Measurements from ENCODE around the gene MLLT11.

MLLT11 gene

DNA sequence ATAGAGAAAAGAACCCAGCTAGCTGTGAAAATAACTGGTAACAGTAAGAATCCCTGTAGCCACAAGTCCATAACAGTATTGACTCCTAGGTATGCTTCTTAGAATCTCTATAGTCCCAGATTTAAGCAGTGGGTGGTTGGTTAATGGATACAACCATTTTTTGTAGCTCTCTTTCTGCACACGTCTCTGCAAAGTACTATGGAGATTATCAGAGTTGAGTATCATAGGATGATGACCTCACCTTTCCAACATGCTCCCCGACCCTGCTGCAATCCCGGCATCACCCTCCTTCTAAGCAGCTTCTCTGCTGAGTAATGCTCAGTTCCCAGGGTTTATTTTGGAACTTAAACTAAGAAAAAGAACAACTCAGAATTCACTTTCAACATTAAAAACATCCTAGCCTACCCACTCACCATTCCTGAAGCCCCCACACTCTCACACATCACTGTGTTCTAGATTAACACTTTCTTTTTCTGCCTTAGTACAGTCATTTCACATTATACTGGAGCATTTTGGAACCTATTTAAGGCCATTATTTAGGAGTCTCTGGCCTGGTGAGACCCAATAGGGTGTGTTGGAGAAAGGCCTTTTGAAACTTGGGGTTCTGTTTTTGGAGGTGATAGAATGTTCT, 2.7 kb downstream of the MLLT11 start:
- TF ChIP-seq, protein P1, sequence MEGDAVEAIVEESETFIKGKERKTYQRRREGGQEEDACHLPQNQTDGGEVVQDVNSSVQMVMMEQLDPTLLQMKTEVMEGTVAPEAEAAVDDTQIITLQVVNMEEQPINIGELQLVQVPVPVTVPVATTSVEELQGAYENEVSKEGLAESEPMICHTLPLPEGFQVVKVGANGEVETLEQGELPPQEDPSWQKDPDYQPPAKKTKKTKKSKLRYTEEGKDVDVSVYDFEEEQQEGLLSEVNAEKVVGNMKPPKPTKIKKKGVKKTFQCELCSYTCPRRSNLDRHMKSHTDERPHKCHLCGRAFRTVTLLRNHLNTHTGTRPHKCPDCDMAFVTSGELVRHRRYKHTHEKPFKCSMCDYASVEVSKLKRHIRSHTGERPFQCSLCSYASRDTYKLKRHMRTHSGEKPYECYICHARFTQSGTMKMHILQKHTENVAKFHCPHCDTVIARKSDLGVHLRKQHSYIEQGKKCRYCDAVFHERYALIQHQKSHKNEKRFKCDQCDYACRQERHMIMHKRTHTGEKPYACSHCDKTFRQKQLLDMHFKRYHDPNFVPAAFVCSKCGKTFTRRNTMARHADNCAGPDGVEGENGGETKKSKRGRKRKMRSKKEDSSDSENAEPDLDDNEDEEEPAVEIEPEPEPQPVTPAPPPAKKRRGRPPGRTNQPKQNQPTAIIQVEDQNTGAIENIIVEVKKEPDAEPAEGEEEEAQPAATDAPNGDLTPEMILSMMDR (IDR thresholded peaks at IDR 0.05; ENCODE audit: low read depth, low read length, missing control alignments), result no peak
- DNase-seq (ENCODE audit: extremely low read depth, low read depth), result no peak
- H3K4me3 ChIP-seq (replicated peaks; ENCODE audit: low read depth, low read length), result no peak overlapping the region

DNA sequence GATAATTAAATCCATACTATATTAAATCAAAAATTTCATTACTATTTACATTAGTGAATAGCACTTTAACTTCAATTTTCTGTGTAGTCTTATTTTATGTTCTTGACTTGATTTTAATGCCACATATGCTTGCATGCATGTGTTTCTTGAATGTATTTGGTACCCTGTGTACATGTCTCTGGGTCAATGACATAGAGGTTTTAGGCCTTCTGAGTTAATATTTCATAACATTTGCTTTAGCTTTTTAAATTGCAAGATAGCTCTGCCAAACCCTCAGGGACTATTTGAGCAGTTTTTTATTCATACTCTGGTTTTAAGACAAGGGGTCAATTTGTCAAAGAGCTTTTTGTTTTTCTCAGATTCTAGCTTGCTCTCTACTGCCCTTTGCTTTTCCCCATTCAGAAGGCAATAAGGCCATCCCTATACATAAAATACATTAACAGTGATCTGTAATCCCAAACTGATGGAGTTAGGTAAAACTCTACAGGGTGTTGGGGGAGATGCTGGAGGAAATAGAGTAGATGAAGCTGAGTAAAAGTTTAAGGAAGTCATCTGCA, 5.0 kb downstream of the MLLT11 start:
- H3K4me3 ChIP-seq (replicated peaks; ENCODE audit: low read depth, low read length), result no peak overlapping the region
- TF ChIP-seq, protein P1 (IDR thresholded peaks at IDR 0.05; ENCODE audit: low read depth, low read length, missing control alignments), result no peak
- DNase-seq (ENCODE audit: extremely low read depth, low read depth), result no peak

DNA sequence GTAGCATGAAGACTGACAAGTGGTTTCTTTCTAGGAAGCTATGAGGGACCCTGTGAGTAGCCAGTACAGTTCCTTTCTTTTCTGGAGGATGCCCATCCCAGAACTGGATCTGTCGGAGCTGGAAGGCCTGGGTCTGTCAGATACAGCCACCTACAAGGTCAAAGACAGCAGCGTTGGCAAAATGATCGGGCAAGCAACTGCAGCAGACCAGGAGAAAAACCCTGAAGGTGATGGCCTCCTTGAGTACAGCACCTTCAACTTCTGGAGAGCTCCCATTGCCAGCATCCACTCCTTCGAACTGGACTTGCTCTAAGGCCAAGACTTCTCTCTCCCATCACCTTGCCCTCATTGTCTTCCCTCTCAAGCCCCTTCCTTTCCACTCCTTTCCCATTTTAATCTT, 7.0 kb downstream of the MLLT11 start:
- no peak for DNase-seq (ENCODE audit: extremely low read depth, low read depth)
- H3K4me3 ChIP-seq (replicated peaks; ENCODE audit: low read depth, low read length), result no peak overlapping the region
- TF ChIP-seq, protein P1 (IDR thresholded peaks at IDR 0.05; ENCODE audit: low read depth, low read length, missing control alignments), result no peak

DNA sequence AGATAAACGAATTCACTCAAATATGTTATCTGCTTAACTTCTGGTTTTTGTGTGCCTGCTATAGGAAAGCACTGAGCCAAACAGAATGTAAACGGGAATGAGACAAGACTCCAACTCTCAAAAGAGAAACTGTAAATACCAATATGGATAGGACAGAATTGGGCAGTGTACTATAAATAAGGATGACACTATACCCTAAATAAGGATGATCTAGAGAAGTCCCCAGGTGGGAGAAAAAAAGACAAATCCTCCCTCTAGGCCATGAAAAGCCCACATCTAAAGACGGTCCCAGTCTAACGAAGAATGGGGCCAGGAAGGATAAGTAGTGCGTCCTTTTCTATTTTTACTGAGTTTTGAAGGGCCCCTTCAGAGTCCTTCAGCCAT, 8.9 kb downstream of the MLLT11 start:
- H3K4me3 ChIP-seq (replicated peaks; ENCODE audit: low read depth, low read length), result no peak overlapping the region
- TF ChIP-seq, protein P1 (IDR thresholded peaks at IDR 0.05; ENCODE audit: low read depth, low read length, missing control alignments), result no peak

DNA sequence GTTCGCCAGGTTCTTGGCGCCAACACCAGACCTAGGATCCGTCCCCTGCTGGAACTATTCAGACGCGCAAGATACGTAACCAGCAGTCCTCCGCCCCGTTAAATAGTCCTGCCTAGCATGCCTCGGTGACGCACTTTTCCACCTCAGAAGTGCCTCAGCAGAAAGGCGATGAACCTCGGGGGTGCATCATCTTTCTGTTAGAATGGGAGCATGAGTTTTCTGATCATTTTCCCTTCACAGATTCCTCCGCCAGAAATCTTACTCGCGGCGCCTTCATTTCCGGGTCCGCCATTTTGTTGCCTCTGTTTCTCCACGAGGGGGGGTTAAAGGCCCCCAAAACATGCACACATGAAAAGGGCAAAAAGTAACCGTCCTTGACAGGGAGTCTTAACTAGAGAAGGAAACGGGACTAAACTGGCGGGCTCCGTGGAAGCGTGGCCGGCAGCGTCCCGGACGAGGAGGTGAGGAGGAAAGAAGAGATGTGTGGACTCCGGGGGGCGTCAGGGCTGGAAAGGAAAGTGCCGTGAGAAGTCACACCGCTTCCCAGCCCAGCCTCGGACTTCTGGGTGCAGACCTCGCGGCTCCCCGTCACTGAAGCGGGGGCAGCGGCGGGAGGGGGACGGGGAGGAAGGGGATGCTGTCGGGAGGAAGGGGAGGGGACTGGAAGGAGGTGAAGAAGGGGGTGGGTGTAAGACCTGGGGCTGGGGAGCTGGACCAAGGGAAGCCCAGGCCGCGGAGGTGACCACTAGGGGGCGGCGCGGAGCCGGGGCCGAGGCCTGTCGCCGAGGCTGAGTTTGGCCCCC, 10.5 kb downstream of the MLLT11 start, which contains the start of gene GABPB2:
Gene GABPB2, plus strand, starts transcription at position 288 of the 803 bp plus-strand sequence. CDS start 17,429 bp downstream, outside the sequence.
- peak; percentile 88 for DNase-seq (ENCODE audit: extremely low read depth, low read depth)
- TF ChIP-seq, protein P1 (IDR thresholded peaks at IDR 0.05; ENCODE audit: low read depth, low read length, missing control alignments), result peak; percentile 88

More for the DNA sequence above, 8.9 kb downstream of the MLLT11 start:
- no peak for DNase-seq (ENCODE audit: extremely low read depth, low read depth)

DNA sequence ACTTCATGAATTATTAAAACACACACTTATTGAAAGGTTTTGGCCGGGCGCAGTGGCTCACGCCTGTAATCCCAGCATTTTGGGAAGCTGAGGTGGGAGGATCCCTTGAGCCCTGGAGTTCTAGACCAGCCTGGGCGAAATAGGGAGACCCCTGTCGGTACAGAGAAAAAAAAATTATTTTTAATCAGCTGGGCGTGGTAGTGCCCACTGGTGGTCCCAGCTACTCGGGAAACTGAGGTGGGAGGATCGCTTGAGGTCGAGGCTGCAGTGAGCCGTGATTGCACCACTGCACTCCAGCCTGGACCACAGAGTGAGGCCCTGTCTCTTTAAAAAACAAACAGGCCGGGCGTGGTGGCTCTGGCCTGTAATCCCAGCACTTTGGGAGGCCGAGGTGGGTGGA, 12.0 kb downstream of the MLLT11 start:
- H3K4me3 ChIP-seq (replicated peaks; ENCODE audit: low read depth, low read length), result no peak overlapping the region
- no peak for DNase-seq (ENCODE audit: extremely low read depth, low read depth)
- TF ChIP-seq, protein P1 (IDR thresholded peaks at IDR 0.05; ENCODE audit: low read depth, low read length, missing control alignments), result peak; percentile 4

More for the DNA sequence above, 10.5 kb downstream of the MLLT11 start, which contains the start of gene GABPB2:
- H3K4me3 ChIP-seq (replicated peaks; ENCODE audit: low read depth, low read length), result peak within 1 kb of the TSS; percentile 81

Data from HFF-Myc (cell line).